GM12878 (cell line): ENCODE measurements around the gene GARIN5A.

Experiments used
- BRCA1 ChIP-seq: IDR thresholded peaks from 2 replicates; pipeline ENCODE4 v1.6.1; 2011; ENCODE audit warnings: low read depth, low read length, improper control_type of control experiment
- CBFB ChIP-seq: IDR thresholded peaks from 2 replicates; pipeline ENCODE4 v1.6.1; 2016; ENCODE audit warnings: antibody characterized with exemption, low read depth
- CEBPB ChIP-seq, 2 experiments: fragments of 150-350 bp in 1 of 2; IDR thresholded peaks; 2 replicates each; pipeline ENCODE4 v1.6.1; 2012 to 2014; ENCODE audit warnings: low read depth in 2 of 2, low read length in 2 of 2, borderline replicate concordance in 1 of 2, inconsistent platforms in 1 of 2
- CTCF ChIP-seq, 3 experiments: IDR thresholded peaks in 2 of 3; conservative IDR thresholded peaks in 1 of 3; 2 replicates each; pipeline ENCODE4 v1.5.1; 2011; ENCODE audit warnings: low read depth in 3 of 3, low read length in 3 of 3, mild to moderate bottlenecking in 3 of 3, control low read depth in 2 of 3, moderate library complexity in 2 of 3, inconsistent platforms in 1 of 3, mixed read lengths in 1 of 3; ENCODE audit not compliant: control insufficient read depth in 2 of 3, insufficient read depth in 1 of 3; ENCODE audit errors: extremely low read depth in 1 of 3
- CUX1 ChIP-seq: IDR thresholded peaks from 2 replicates; pipeline ENCODE4 v1.6.1; 2012; ENCODE audit warnings: improper control_type of control experiment, low read depth, low read length; ENCODE audit not compliant: insufficient replicate concordance
- FOXM1 ChIP-seq: IDR thresholded peaks from 2 replicates; pipeline ENCODE4 v1.6.1; 2012; ENCODE audit warnings: low read depth, mild to moderate bottlenecking, inconsistent platforms, low read length, moderate library complexity
- KDM1A ChIP-seq: fragments of 200-600 bp; sonication (generic); IDR thresholded peaks from 2 replicates; pipeline ENCODE4 v1.6.1; 2016; ENCODE audit warnings: borderline replicate concordance
- POLR2A ChIP-seq: IDR thresholded peaks from 2 replicates; pipeline ENCODE4 v1.6.1; 2011; ENCODE audit warnings: low read depth, mild to moderate bottlenecking, low read length
- RAD51 ChIP-seq: fragments of 450-650 bp; IDR thresholded peaks from 2 replicates; pipeline ENCODE4 v1.6.1; 2016; ENCODE audit warnings: moderate library complexity, mild to moderate bottlenecking, inconsistent platforms
- SIN3A ChIP-seq: IDR thresholded peaks from 2 replicates; pipeline ENCODE4 v1.6.1; 2012; ENCODE audit warnings: low read depth, low read length, improper control_type of control experiment
- ZNF207 ChIP-seq: fragments of 450-650 bp; IDR thresholded peaks from 2 replicates; pipeline ENCODE4 v1.6.1; 2014; ENCODE audit warnings: antibody characterized with exemption, mild to moderate bottlenecking, borderline replicate concordance
- ZNF24 ChIP-seq: fragments of 450-650 bp; IDR thresholded peaks from 2 replicates; pipeline ENCODE4 v1.6.1; 2017; ENCODE audit warnings: antibody characterized with exemption, mild to moderate bottlenecking
- TF ChIP-seq, protein P1 (sequence below): IDR thresholded peaks from 2 replicates; pipeline ENCODE4 v1.6.1; 2012; ENCODE audit warnings: low read depth, low read length, improper control_type of control experiment
- TF ChIP-seq, protein P2 (sequence below): IDR thresholded peaks from 2 replicates; pipeline ENCODE4 v1.6.1; 2011; ENCODE audit warnings: low read depth, mild to moderate bottlenecking, low read length, moderate library complexity, borderline replicate concordance; ENCODE audit errors: extremely low read depth

- no peak for TF ChIP-seq POLR2A
- no peak for TF ChIP-seq CTCF (IDR thresholded peaks at IDR 0.05 in 2 of 3, conservative IDR thresholded peaks at IDR 0.05 in 1 of 3; ENCODE audit: control insufficient read depth in 2 of 3, extremely low read depth in 1 of 3, insufficient read depth in 1 of 3, low read depth in 3 of 3, low read length in 3 of 3)
- no peak for TF ChIP-seq FOXM1
- TF ChIP-seq CBFB = no peak
- TF ChIP-seq SIN3A = no peak
- TF ChIP-seq CUX1 = no peak
- no peak for TF ChIP-seq ZNF207
- TF ChIP-seq, protein P1, sequence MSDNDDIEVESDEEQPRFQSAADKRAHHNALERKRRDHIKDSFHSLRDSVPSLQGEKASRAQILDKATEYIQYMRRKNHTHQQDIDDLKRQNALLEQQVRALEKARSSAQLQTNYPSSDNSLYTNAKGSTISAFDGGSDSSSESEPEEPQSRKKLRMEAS = no peak
- no peak for TF ChIP-seq ZNF24
- TF ChIP-seq BRCA1 = no peak
- no peak for TF ChIP-seq RAD51
- no peak for TF ChIP-seq CEBPB (IDR thresholded peaks at IDR 0.05; ENCODE audit: borderline replicate concordance in 1 of 2, low read depth in 2 of 2, low read length in 2 of 2)
- TF ChIP-seq KDM1A = no peak
- TF ChIP-seq, protein P2, sequence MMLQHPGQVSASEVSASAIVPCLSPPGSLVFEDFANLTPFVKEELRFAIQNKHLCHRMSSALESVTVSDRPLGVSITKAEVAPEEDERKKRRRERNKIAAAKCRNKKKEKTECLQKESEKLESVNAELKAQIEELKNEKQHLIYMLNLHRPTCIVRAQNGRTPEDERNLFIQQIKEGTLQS = no peak
Measured at GRCh38 chr19:50507376-50507775, 30.7 kb upstream of the GARIN5A start.
